ENCODE measurements around the gene TTC19. TPM values are rescaled to one million over a fixed set of nuclear protein-coding genes. Genes with fewer than 3 reads are reported as not detected.

Gene TTC19
- total RNA-seq, 1 donor from 2014 or later: 35.9 TPM

- Mint-ChIP-seq H3K9me3 (ENCODE audit: unreplicated experiment) (no peaks in the 10 kb centered on the region), H3K4me1 (ENCODE audit: low read depth, unreplicated experiment) (no peaks in the 10 kb centered on the region), H3K27ac (ENCODE audit: unreplicated experiment) (no peak overlapping the region), H3K36me3 (ENCODE audit: unreplicated experiment) (no peaks in the 10 kb centered on the region), H3K27me3 (ENCODE audit: unreplicated experiment) (no peaks in the 10 kb centered on the region), H3K4me3 (ENCODE audit: unreplicated experiment) (no peak overlapping the region)
- no peak for TF ChIP-seq CTCF (IDR thresholded peaks at IDR 0.05; ENCODE audit: partially characterized antibody, unreplicated experiment)
- DNase-seq: no peak
These were observed 74.2 kb downstream of the TTC19 start for GRCh38 chr17:16073845-16074244.

- no peaks in the 10 kb centered on the region for H3K4me1 Mint-ChIP-seq (ENCODE audit: low read depth, unreplicated experiment)
- no peak for TF ChIP-seq CTCF (IDR thresholded peaks at IDR 0.05; ENCODE audit: partially characterized antibody, unreplicated experiment)
- no peaks in the 10 kb centered on the region for H3K27me3 Mint-ChIP-seq (ENCODE audit: unreplicated experiment)
- H3K4me3 Mint-ChIP-seq (ENCODE audit: unreplicated experiment): no peak overlapping the region
- no peak for DNase-seq
- H3K27ac Mint-ChIP-seq (ENCODE audit: unreplicated experiment): peak overlapping the region; percentile 10
- no peaks in the 10 kb centered on the region for H3K36me3 Mint-ChIP-seq (ENCODE audit: unreplicated experiment)
- H3K9me3 Mint-ChIP-seq (ENCODE audit: unreplicated experiment): no peaks in the 10 kb centered on the region
These were observed 74.8 kb downstream of the TTC19 start for GRCh38 chr17:16074423-16074822.

- no peaks in the 10 kb centered on the region for H3K4me1 Mint-ChIP-seq (ENCODE audit: low read depth, unreplicated experiment)
- no peak overlapping the region for H3K4me3 Mint-ChIP-seq (ENCODE audit: unreplicated experiment)
- no peaks in the 10 kb centered on the region for H3K27me3 Mint-ChIP-seq (ENCODE audit: unreplicated experiment)
- DNase-seq: no peak
- no peak overlapping the region for H3K27ac Mint-ChIP-seq (ENCODE audit: unreplicated experiment)
- H3K36me3 Mint-ChIP-seq (ENCODE audit: unreplicated experiment): no peaks in the 10 kb centered on the region
- H3K9me3 Mint-ChIP-seq (ENCODE audit: unreplicated experiment): no peaks in the 10 kb centered on the region
- TF ChIP-seq CTCF (IDR thresholded peaks at IDR 0.05; ENCODE audit: partially characterized antibody, unreplicated experiment): no peak
These were observed 76.3 kb downstream of the TTC19 start for GRCh38 chr17:16075949-16076348.

Other genes with a start within 250 kb of the TTC19 start
- 0.32 TPM for gene ADORA2B, start 54.7 kb upstream of the TTC19 start, total RNA-seq (ENCODE audit: unreplicated experiment)
- 29.0 TPM for gene ZSWIM7, start 120 bp upstream of the TTC19 start, total RNA-seq (ENCODE audit: unreplicated experiment)
- 152 TPM for gene NCOR1, start 215.7 kb downstream of the TTC19 start, total RNA-seq (ENCODE audit: unreplicated experiment)
- gene PIGL, start 217.4 kb downstream of the TTC19 start, total RNA-seq (ENCODE audit: unreplicated experiment): 37.0 TPM

Data from glutamatergic neuron (in vitro differentiated cells).